GM18519 (cell line): Measurements from ENCODE around the gene C19orf53.

ENCODE experiments used
- ATAC-seq: cut with Tn5 transposase; IDR thresholded peaks from one replicate; pipeline ENCODE4 v1.9.1; 2021; ENCODE audit warnings: mild to moderate bottlenecking, moderate library complexity; ENCODE audit not compliant: unreplicated experiment, low FRiP score

C19orf53 gene

GRCh38 chr19:13823901-13824300 is 49.6 kb downstream of the C19orf53 start:
- ATAC-seq: no peak

GRCh38 chr19:13824703-13825102 is 50.4 kb downstream of the C19orf53 start:
- ATAC-seq: no peak

GRCh38 chr19:13825489-13826441 is 51.5 kb downstream of the C19orf53 start:
- ATAC-seq: no peak

GRCh38 chr19:13826652-13827235 is 52.5 kb downstream of the C19orf53 start:
- ATAC-seq: no peak

GRCh38 chr19:13827656-13828055 is 53.4 kb downstream of the C19orf53 start:
- no peak for ATAC-seq
